ENCODE measurements around the gene RPS5. TPM values are rescaled to one million over a fixed set of nuclear protein-coding genes. Genes with fewer than 3 reads are reported as not detected.
A peak's percentile ranks its signal among the peaks of the same experiment; 100 is the strongest.

Gene RPS5
- total RNA-seq, 1 donor from 2014 or later: 572 TPM

DNA sequence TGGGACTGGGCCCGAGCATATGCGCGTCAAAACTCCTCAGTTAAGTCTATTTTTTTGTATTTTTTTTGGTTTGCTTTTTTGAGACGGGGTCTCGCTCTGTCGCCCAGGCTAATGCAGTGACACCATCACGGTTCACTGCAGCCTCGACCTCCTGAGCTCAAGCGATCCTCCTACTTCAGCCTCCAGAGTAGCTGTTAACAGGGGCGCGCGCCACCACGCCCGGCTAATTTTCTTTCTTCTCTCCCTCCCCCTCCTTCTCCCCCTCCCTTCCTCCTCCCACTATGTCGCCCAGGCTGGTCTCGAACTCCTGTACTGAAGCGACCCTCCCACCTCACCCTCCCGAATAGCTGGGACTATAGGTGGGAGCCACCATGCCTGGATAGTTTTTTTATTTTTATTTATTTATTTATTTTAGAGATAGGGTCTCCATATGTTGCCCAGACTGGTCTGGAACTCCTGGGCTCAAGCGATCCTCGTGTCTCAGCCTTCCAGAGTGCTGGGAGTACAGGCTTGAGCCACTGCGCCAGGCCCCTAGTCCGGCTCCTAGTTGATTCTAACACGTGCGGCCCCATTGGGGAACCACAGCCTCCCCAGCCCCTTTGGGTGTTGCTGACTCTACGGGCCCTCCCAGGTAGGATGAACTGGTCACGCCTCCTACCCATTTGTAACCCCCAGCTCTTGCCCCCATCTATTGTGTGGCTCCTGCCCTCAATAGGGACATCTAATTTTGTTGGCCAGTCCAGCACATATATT, 5.4 kb upstream of the RPS5 start:
- DNase-seq (ENCODE audit: low spot score) (peak; percentile 63), ATAC-seq (no peak)
- intact Hi-C loops (cut with DNase I): no loop called here

DNA sequence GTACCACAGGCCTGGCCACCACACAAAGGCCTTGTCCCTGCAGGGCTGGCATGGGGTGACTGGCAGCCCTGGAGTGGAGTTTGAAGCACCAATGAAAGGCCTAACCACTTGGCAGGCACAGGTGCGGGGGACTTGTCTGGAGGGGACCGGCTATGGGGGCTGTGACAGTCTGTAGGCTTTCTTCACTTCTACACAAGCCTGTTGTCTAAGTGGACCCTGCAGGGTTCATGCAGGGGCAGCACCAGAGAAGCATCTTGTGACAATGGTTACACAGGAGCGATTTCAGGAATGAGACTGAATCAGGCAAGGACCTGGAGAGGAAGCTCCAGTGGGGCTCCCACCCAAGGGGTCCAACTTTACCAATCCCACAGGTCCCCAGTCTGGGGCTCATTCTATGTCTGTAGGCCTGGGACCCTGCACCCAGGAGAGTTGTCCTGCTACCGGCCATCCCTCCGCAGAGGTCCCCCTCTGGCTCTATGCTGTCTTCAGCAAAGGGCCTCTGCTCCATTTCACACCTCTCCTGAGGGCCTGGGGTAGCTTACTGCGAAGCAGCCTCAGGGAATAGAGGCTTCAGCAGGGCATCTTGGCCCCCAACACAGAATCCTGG, 4.0 kb upstream of the RPS5 start:
- intact Hi-C loops (cut with DNase I): no loop called here
- DNase-seq (ENCODE audit: low spot score) (peak; percentile 53), ATAC-seq (no peak)

DNA sequence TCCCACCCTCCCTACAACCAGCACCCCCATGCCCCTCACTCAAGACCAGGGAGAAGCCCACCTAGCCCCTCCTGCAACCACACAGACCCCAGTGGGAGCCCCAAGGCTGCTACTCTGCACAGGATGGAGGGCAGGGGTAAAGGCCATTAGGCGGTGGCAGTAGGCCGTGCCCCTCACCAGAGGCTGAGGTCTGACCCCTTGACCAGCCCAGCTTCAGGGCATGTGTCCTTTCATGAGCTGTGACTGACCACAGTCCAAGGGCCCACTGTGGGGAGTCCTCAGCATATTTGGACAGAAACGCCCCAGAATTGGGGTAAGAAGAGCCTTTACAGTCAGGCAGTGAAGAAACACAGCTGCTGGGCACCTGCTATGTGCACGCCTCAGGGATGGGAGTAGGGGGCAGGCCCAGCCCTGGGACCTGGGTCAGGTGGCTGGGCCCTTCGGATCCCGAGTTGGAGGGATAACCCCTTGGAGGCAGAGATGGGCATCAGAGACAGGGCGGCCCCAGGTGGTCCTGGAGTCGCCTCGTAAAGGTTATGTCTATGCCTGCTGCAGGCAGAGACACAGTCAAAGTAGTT, 1.7 kb upstream of the RPS5 start:
- intact Hi-C loops (cut with DNase I): no loop called here
- no peak for ATAC-seq
- peak; percentile 52 for DNase-seq (ENCODE audit: low spot score)

DNA sequence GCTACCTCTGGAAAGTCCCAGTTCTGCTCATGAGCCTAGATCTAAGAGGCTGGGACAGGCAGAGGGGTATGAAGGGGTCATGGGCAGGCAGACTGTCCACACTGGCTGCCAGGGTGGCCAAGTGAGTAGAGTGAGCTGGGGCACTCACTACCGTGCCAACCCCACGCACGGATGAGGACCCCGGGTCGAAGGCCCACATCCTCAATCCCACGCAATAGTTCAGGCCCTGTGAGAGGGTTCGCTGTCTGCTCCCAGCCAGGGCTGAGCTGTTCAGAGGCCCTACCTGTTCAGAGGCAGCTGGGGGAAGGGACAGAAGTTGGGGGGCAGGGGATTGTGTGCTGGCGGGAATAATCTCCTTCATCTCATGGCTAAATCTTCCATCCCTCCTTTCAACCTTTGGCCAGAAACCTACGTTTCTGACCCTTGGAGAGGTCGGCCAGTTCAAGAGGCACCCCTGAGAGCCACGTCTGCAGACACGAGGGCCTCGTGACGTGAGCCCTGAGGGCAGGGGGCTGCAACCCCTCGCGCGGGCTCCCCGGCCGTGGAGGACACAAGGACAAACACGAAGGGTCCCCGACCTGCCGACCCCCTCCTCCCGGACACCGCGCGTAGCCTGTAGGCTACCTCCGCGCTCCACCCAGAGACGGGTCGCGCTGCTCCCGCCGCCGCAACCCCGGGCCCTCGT, 1.0 kb upstream of the RPS5 start:
- peak; percentile 1 for ATAC-seq
- intact Hi-C loops (cut with DNase I): no loop called here

DNA sequence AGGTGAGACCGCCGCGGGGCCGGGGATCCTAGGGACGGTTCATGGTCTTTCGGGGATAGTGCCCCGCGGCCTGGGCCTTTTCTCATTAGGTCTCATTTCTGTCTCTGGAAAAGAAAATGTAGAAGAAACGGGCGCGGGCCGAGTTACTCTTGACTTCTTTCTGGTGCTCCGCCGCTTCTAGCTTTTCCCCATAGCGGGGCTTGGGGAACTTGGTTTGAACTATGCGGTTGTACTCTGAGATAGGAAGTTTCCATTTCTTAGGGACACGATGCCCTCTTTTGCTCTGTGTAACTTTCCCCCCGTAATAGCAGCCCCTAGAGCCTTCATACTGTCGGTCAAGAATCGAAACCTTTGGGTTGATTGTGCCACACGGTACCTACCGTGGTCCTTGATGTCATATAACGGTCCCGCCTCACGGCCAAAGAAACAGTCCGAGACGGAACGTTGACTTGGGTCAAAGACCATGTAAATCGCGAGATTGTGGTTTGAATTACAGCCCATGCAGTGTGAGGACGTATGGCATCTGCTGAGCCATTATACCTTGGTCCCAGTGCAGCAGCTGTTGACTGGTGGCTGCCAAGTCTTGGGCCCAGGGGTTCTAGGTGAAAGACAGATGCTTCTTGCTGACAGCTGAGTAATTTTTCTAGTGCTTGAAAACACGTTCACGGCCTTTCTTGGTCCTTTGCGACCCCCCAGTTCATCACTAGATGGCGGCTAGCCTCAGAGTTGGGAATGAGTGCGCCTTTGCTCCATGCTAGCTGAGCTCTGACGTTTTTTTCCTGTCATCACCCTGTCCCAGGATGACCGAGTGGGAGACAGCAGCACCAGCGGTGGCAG, 487 bp downstream of the RPS5 start:
- no peak for ATAC-seq
- intact Hi-C loops (cut with DNase I): no loop called here
- no peak for DNase-seq (ENCODE audit: low spot score)

More for the DNA sequence above, 1.0 kb upstream of the RPS5 start:
- DNase-seq (ENCODE audit: low spot score): peak; percentile 59

DNA sequence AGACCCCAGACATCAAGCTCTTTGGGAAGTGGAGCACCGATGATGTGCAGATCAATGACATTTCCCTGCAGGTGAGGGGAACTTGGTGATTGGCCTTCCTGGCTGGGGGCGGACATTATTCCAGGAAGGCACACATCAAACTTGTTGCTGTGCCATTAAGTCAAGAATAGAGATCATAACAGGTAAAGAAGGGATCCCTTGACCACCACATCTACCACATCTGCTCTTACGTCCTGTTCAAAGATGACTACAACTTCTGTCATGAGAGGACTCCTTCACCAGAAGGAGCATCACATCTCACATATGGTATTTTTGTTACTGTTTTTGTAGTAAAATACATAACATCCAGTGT, 1.1 kb downstream of the RPS5 start:
- DNase-seq (ENCODE audit: low spot score) (no peak), ATAC-seq (no peak)
- intact Hi-C loops (cut with DNase I): no loop called here

DNA sequence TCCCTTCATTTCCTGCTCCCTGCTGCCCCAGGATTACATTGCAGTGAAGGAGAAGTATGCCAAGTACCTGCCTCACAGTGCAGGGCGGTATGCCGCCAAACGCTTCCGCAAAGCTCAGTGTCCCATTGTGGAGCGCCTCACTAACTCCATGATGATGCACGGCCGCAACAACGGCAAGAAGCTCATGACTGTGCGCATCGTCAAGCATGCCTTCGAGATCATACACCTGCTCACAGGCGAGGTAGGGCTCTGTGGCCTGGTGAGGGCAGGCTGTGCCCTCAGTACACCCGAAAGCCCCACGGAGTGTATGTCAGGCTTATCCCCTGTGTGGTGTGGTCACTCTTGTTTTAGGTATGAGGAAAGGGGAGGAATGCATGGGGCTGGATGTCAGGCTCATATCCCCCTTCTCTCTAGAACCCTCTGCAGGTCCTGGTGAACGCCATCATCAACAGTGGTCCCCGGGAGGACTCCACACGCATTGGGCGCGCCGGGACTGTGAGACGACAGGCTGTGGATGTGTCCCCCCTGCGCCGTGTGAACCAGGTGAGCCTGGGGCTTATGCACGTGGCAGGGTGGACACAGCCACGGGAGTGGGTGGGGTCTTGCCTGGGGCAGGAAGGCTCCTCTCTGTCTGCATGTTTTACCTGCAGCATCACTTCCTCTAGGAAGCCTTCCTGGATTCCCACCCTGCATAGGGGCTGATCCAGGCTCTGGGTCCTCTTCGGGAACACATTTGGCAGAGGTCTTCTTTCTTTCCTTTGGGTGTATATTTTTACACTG, 6.1 kb downstream of the RPS5 start:
- DNase-seq (ENCODE audit: low spot score) (no peak), ATAC-seq (no peak)
- intact Hi-C loops (cut with DNase I): no loop called here

DNA sequence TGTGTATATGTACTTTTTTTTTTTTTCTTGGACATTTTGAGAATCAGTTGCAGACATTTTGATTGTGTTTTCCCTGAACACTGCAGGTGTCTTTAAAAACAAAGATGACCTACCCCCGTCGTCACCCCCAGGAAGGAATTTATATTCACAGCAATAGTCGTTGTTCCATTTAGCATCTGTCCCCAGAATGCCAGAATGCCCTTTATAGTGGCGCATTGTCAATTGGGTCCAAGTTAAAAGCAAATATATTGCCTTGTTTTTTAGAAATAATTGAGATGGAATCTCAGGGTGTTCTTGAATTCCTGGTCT, 6.6 kb downstream of the RPS5 start:
- no peak for DNase-seq (ENCODE audit: low spot score)
- intact Hi-C loops (cut with DNase I): no loop called here
- no peak for ATAC-seq

DNA sequence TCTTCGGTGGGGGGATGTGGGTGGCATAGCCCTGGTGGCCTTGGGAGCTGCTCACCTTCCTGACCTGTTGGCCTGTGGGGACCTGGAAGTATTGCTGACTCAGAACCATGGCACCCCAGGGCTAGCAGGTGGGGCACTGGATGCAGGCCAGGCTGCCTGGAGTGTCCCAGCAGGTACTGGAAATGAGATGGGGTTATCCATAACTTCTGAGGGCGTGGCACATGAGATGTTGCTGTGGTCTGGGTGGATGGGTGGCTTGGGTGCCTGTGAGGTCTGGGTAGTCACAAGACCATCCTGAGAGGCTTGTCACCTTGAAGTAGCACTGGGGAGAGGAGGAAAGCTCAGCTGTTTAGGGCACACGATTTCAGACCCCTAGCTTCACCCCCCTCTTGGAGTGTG, 7.8 kb downstream of the RPS5 start:
- intact Hi-C loops (cut with DNase I): no loop called here
- ATAC-seq: no peak
- no peak for DNase-seq (ENCODE audit: low spot score)

DNA sequence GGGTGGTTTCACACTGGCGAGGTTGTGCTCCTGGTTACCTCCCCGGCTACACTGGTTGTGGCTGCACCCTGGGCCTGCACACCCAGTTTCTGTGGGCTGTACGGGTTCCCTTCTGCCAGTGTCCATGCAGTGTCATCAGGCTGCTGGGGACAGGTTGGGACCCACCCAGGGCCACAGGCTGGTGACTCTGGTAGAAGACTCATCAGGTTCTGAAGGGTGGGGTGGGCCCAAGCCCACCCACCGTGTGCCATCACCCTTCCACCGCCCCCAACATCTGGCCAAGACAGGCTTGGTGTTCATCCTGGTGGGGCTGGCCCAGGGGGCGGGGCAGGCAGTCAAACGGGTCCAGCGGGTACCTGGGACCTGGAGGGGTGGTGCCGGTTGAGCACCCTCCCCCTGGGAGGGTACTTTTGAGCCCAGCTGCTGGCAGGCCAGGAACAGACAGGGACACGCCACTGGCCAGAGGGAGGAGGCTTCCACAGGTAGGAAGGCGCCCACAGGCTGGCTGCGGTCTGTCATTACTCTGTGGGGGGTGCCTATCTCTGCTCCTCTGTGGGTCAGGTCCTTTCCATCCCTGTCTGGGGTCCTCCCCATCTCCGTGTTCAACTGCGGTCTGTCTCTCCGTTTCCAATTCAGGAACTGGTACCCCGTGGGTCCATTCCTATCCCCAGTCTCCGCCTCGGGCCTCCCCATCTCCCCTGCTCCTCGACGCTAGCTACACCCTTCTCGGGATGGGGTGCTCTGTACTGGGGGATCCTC, 8.3 kb downstream of the RPS5 start, which contains the start of gene RNF225:
Gene RNF225, plus strand, starts transcription at position 437 of the 759 bp plus-strand sequence. CDS start 434 bp downstream, outside the sequence.
- intact Hi-C loops (cut with DNase I): no loop called here
- ATAC-seq (no peak), DNase-seq (ENCODE audit: low spot score) (no peak)

DNA sequence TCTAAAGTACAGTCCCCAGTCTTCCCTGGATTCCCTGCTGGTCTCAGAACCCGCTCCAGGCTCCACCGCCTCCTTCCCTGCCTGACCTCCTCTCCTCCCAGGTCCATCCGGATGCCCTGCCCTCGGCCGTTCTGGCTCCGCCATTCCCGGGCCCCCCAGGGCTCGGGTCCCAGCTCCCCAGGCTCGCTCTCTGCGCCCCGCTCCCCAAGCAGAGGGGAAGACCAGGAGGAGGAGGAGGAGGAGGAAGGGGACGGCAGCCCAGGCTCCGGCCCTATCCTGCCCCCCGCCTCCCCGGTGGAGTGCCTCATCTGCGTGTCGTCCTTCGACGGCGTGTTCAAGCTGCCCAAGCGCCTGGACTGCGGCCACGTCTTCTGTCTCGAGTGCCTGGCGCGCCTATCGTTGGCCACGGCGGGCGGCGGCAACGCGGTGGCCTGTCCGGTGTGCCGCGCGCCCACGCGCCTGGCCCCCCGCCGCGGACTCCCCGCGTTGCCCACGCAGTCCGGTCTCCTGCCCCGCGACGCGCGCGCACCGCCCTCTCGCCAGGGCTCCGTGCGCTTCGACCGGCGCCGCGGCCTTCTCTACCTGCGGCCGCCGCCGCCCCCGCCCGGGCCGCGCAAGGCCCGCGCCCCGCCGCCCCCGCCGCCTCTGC, 9.0 kb downstream of the RPS5 start:
- no peak for DNase-seq (ENCODE audit: low spot score)
- intact Hi-C loops (cut with DNase I): no loop called here
- no peak for ATAC-seq

DNA sequence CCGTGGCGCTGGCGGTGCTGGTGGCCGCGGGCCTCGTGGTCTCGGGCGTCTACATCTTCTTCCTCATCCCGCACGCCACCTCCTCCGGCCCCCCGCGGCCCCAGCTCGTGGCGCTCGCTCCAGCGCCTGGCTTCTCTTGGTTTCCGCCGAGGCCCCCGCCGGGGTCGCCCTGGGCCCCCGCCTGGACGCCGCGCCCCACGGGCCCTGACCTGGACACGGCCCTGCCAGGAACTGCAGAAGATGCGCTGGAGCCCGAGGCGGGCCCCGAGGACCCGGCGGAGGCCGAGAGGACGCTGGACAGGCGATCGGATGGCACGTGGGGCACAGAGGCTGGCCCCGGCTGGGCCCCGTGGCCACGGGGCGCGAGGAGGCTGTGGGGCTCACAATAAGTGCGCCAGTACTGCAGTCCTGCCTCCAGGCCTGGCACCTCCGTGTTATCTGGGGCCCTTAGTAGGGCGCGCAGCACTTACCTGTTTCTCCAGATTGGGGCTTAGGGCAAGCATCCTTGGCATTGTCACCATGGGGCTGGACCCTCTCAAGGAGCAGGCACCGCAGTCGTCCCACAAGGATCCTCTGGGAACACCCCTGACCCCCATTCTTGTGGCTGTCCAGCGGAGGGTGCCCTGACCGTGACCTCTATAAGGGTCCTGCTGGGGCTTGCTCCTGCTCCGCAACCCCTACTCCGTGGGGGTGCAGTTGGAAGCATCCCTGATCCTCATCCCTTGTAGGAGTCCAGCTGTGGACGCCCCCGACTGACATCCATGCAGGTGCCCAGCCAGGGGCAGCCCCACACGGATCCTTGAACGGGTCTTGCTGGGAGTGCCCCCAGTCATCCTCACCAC, 9.8 kb downstream of the RPS5 start:
- intact Hi-C loops (cut with DNase I): no loop called here
- ATAC-seq (no peak), DNase-seq (ENCODE audit: low spot score) (no peak)

DNA sequence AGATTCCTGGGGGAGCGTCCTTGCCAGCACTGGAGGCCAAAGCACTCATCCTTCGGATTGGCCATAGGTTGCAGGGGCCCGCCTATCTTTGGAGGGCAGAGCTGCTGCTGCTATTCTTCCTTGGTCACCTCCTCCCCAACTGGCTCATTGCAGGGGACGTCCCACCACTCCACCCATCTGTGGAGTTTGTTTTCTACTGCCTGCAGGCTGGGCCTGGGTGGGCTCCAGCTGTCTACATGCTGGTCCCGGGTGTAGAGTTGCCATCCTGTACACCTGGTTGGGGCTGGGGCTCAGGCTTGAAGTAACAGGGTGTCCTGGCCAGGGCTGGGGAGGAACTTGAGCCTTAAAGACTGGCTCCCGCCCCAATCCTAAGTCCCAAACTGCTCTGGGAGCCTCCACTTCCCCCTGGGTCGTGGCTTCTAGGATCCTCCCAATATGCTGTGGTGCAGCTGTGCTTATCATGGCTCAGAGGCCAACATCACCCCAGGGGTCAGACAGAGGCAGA, 10.5 kb downstream of the RPS5 start:
- intact Hi-C loops (cut with DNase I): no loop called here
- DNase-seq (ENCODE audit: low spot score) (no peak), ATAC-seq (no peak)

DNA sequence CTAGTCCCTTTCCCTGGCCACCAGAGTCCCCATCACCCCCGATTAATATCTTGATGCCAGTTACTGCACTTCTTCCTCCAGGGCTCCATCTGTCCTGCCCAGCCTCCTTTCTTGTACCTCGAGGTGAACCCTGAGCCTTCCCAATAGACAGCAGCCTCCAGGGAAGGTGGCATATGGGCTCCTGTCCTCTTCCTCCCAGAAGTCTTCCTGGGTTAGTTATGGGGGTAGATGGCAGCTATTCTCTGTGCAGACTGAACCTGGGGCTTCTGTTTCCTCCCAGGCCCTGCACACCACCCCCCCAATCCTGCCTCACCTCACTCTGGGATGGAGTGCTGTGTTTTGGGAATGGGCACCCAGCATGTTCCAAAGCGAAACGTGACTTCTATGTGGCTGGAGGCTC, 11.0 kb downstream of the RPS5 start:
- no peak for ATAC-seq
- no peak for DNase-seq (ENCODE audit: low spot score)
- intact Hi-C loops (cut with DNase I): no loop called here

DNA sequence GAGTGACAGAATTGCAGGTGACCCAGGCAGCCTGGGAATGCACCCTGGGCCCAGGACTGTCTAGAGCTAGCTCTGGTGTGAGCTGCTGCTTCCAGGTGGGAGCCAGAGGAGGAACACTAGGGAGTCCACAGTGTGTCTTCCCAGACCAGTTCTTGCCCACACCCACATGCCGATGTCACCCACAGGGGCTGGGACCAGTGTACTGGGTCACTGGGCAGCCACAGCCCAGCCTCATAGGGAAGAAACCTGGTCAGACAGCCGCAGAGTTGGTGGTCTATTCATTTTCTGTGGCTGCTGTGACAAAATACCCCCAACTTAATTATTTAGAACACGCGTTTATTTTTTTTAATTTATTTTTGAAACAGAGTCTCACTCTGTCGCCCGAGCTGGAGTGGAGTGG, 11.5 kb downstream of the RPS5 start:
- DNase-seq (ENCODE audit: low spot score): no peak
- intact Hi-C loops (cut with DNase I): no loop called here
- no peak for ATAC-seq

DNA sequence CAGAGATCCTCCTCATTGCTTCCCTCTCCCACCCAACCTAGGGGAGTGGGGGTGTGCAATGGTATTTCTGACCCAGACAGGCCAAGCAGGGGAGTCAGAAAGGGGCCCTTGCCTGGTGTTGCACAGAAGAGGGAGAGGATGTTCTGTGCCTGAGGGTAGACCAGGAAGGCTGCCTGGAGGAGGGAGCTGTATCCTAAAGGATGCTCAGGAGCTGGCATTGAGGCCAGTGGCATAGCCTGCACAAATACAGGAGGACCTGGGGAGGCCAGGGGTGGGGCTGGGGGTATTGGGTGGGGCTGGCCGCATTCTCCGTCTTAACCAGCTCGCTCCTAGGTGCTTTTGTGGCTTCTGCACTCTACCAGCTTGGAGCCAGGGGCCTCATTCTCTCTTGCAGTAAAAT, 12.8 kb downstream of the RPS5 start:
- intact Hi-C loops (cut with DNase I): no loop called here
- ATAC-seq (no peak), DNase-seq (ENCODE audit: low spot score) (no peak)
